Epithelial cell of proximal tubule (primary cell): ENCODE results near the gene DOK5. TPM values are rescaled to one million over a fixed set of nuclear protein-coding genes. Genes with fewer than 3 reads are reported as not detected.
A peak's percentile ranks its signal among the peaks of the same experiment; 100 is the strongest.

Source experiments
- DNase-seq: peaks from one replicate; pipeline ENCODE4 v3.0.0-alpha.2; 2011; ENCODE audit warnings: low read depth
- H3K4me3 ChIP-seq: 2 replicates; pipeline ENCODE4 v1.5.1; 2011; ENCODE audit warnings: low read depth, mild to moderate bottlenecking, low read length
- total RNA-seq: library from RNA; depleted of rRNA; stranded (reverse); fragments of >200 nt; gene quantifications from 2 replicates; pipeline ENCODE4 v1.2.3, GENCODE V29; 2015
- TF ChIP-seq, protein P1 (sequence below): conservative IDR thresholded peaks from 2 replicates; pipeline ENCODE4 v1.5.1; 2012; ENCODE audit warnings: low read depth, mild to moderate bottlenecking, low read length

Gene DOK5
- total RNA-seq, 1 donor from 2014 or later = 4.4 TPM

DNA sequence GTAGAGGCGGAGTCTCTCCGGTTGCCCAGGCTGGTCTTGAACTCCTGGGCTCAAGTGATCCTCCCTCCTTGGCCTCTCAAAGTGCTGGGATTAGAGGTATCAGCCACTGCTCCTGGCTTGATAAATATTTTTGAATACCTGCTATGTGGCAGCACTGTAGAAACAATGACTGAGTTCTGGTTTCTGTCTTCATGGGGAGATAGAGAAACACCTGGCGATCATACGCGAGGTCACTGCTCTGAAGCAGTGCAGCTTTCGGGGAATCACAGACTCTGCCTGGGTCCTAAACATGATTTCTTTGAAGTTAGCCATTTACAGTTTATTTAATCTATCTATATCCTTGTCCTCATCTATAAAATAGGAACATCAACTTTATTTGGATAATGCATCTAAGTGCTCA lies 31.2 kb downstream of the DOK5 start:
- no peak overlapping the region for H3K4me3 ChIP-seq
- DNase-seq = no peak
- TF ChIP-seq, protein P1, sequence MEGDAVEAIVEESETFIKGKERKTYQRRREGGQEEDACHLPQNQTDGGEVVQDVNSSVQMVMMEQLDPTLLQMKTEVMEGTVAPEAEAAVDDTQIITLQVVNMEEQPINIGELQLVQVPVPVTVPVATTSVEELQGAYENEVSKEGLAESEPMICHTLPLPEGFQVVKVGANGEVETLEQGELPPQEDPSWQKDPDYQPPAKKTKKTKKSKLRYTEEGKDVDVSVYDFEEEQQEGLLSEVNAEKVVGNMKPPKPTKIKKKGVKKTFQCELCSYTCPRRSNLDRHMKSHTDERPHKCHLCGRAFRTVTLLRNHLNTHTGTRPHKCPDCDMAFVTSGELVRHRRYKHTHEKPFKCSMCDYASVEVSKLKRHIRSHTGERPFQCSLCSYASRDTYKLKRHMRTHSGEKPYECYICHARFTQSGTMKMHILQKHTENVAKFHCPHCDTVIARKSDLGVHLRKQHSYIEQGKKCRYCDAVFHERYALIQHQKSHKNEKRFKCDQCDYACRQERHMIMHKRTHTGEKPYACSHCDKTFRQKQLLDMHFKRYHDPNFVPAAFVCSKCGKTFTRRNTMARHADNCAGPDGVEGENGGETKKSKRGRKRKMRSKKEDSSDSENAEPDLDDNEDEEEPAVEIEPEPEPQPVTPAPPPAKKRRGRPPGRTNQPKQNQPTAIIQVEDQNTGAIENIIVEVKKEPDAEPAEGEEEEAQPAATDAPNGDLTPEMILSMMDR = no peak

DNA sequence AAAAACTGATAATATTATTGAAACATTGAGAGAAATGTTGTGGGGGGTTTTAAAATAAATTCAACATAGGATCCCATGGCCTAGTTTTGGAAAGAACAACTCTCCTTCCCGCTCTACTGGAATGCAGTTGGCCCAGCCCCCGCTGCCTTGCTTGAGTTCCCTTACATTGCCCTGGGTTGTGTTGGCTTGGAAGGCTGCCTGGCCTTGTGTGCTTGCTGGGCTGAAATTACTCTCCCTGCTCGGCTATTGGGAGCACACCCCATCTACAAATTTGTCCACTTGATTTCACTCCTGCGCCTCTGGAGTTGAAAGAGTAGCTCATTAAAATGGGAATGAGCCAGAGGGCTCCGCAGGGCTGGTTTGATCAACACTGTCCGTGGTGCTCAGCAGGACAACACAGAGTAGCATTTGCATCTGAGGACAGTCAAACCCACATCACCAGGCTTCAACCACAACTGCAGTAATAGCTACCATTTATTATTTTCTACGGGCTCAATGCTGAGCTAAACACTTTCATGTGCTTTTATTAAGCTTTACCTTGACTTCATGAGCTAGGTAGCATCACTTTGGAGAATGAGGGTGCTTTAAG lies 35.2 kb downstream of the DOK5 start:
- TF ChIP-seq, protein P1 = no peak
- peak; percentile 26 for DNase-seq
- H3K4me3 ChIP-seq = no peak overlapping the region

DNA sequence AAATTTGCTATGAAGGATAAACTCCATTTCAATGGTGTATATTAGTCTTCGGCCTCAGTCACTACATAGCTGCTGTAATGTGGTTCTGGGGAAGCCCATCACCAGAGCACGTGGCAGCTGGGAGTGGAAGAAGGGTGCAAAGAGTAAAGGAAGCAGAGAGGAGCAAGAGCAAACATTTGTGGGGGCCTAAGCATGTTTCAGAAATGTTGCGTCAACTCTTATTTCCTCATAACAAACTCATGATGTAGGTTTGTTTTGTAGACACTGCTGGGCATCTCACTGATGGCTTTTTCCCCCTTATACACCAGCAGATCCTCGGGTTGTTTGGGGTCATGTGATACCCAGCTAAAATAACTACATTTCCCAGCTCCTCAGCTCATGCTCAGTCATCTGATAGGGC lies 37.3 kb downstream of the DOK5 start:
- no peak for DNase-seq
- TF ChIP-seq, protein P1 = no peak
- H3K4me3 ChIP-seq = no peak overlapping the region

DNA sequence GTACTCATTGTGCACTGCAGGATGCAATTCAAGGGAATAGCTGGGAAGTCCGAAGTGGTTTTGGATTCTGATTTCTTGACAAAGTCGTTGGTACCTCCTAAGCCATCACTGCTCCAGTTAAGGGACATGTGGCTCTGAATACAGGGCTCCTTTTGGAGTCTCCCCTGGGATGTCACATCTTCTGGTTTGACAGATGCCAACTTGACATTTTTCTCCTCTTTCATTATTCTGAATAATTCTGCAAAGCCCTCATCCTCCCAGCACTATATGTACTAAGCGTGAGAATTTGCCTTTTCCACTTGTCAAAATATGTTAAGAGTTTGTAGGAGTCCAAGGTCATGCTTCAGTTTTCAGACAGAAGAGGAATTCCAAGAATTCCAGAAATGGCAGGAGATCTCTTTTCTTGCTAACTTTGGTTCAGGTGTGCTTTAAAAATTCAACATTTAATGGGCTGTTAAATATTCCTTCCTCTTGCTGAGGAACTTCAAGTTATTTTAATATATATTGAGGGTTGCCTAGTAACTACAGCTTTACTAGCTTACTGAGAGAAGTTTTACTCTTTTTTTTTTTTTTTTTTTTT lies 38.7 kb downstream of the DOK5 start:
- H3K4me3 ChIP-seq = no peak overlapping the region
- TF ChIP-seq, protein P1 = no peak
- peak; percentile 3 for DNase-seq

DNA sequence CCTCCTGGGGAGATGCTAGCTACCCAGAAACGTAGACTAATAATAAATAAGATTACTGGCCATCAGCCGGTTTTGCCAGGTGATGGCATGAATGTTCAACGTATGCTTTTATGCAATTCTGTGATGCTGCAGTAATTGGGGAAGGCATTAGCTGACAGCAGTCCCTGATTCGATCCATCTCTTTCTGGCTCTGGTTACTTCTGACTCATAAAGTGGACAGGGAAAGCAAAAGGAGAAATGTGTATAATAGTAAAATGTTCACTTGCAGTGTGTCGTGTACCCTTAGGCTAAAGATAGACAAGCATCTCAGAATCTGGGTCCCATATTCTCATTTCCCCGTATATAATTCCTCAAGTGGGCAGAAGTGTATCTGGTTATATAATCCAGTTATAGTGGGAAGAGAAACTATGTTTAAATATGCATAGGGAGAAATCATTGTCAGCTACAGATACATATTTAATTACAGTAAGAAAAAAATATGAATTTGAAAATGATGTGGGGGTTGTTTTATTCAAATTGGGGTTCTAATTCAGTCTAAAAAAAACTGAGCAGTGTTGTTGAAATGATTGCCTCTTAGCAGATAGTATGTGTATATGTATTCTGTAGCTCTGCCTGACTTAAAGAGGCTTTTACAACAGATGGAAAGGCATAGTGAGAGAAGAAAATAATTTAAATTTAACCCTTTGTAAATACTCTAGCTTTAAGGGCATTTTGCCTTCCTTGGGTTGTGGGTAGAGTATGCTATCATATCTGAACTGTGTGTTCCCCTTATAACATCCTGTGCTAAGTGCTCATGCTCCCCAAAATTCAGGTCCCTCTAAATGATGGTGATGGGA lies 40.6 kb downstream of the DOK5 start:
- DNase-seq = no peak
- TF ChIP-seq, protein P1 = no peak
- H3K4me3 ChIP-seq = no peak overlapping the region

DNA sequence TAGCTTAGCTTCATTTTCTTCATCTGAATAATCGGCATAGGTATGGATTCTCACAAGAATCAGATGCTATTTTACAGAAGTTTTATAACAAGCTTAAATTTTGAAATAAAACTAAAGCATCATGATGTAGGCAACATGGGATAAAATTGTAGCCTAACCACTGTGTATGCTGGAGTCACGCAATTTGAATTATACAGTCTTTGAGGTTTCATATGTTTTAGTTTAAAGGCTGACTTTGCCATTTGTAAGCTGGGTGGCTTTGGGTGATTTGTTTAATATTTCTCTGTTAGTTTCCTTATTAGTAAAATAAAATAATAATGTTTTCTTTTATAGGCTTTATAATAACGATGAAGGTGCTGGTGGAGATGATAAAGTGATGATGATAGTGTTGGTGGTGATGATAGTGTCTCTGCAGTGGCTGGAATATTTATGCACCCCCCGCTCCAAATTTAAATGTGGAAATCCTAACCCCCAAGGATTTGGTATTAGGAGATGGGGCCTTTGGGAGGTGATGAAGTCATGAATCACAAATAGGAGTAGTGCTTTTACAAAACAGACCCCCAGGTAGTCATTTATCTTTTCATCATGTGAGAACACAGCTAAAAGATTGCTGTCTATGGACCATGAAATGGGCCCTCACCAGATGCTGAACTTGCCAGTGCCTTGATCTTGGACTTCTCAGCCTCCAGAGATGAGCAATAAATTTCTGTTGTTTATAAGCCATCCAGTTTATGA lies 42.0 kb downstream of the DOK5 start:
- TF ChIP-seq, protein P1 = no peak
- no peak for DNase-seq
- H3K4me3 ChIP-seq = no peak overlapping the region
